IgD-negative memory B cell (primary cell): ENCODE measurements around the gene CAPN15. TPM values are rescaled to one million over a fixed set of nuclear protein-coding genes. Genes with fewer than 3 reads are reported as not detected.
A peak's percentile ranks its signal among the peaks of the same experiment; 100 is the strongest.
"Not testable (repeated sequence)": the region's sequence is repeated elsewhere in the genome, so short reads cannot be mapped to it uniquely, and the experiment has no call there.

Experiments
- H3K27ac Mint-ChIP-seq, 3 donors: one replicate each; pipeline ENCODE4 v1.8.0; 2020 to 2022; ENCODE audit warnings: mild to moderate bottlenecking in 3 of 3, mixed read lengths in 3 of 3, moderate library complexity in 1 of 3
- H3K27me3 Mint-ChIP-seq: one replicate; pipeline ENCODE4 v1.8.0; 2021; ENCODE audit warnings: mixed read lengths
- H3K36me3 Mint-ChIP-seq: one replicate; pipeline ENCODE4 v1.8.0; 2020; ENCODE audit warnings: mild to moderate bottlenecking, mixed read lengths
- H3K4me1 Mint-ChIP-seq, 3 donors: one replicate each; pipeline ENCODE4 v1.8.0; 2020 to 2022; ENCODE audit warnings: mixed read lengths in 3 of 3, mild to moderate bottlenecking in 1 of 3
- H3K4me3 Mint-ChIP-seq, 4 donors: one replicate each; pipeline ENCODE4 v1.8.0; 2020 to 2022; ENCODE audit warnings: mild to moderate bottlenecking in 4 of 4, mixed read lengths in 4 of 4, moderate library complexity in 3 of 4
- H3K9me3 Mint-ChIP-seq, 3 donors: one replicate each; pipeline ENCODE4 v1.8.0; 2020 to 2021; ENCODE audit warnings: mixed read lengths in 3 of 3, mild to moderate bottlenecking in 1 of 3
- polyA plus RNA-seq: library from polyadenylated mRNA; unstranded; fragments of 300-500 nt; fragmentation: Illumina TruSeq; gene quantifications from one replicate; pipeline ENCODE4 v1.2.3, GENCODE V29; 2021

The CAPN15 gene
- polyA plus RNA-seq, 1 donor from 2014 or later = 9.1 TPM

DNA sequence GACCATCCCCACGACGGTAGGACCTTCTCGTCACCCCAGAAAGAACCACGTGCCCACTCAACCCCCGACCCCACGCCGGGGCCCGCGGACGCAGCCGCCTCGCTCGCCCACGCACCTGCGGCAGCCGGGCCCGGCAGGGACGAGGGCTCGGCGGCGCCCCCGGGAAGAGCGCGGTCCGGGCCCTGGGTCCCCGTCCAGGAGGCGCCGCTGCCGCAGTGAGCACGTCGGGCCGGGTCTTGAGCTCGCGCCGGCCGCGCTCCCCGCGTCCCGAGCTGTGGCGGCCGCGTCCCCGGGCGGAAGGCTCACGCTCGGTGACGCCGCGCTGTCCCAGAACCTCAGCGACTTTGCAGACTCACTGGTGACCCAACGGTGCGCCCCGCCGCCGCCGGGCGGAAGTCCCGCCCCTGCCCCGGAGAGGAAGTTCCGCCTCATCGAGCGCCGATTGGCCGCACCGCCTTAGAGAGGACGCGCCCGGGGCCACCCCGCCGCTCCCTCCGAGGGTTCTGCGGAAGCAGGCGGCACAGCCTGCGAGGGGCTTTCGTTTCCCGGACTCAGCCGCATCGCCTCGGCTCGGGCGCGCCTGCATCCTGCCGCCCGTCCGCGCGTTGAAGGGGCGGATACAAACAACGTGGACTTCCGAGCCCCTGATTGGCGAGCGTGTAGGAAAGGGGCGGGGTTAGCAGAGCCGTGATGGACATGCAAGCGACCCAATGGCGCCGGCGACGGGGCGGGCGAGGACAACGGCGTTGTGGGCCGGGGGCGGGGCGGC is 61.6 kb downstream of the CAPN15 start:
- peak overlapping the region; percentile 90 to 99 (median 97) for H3K27ac Mint-ChIP-seq

GRCh38 chr16:589658-590187 is 62.2 kb downstream of the CAPN15 start, which contains the start of gene RAB40C:
TSS of gene RAB40C (plus strand) at chr16:590066. CDS start at chr16:590292, 226 bp downstream.
- H3K9me3 Mint-ChIP-seq = no peaks in the 10 kb centered on the region
- H3K36me3 Mint-ChIP-seq = no peaks in the 10 kb centered on the region
- H3K4me1 Mint-ChIP-seq = peaks cover 5 to 27% (median 16%) of the 10 kb centered on the region in 3 donors
- peak within 1 kb of the TSS; percentile 90 to 99 (median 97) for H3K27ac Mint-ChIP-seq
- peak within 1 kb of the TSS; percentile 88 to 99 (median 97) for H3K4me3 Mint-ChIP-seq
- H3K27me3 Mint-ChIP-seq = no peaks in the 10 kb centered on the region

More for the DNA sequence above, 61.6 kb downstream of the CAPN15 start:
- H3K9me3 Mint-ChIP-seq = no peaks in the 10 kb centered on the region
- H3K4me1 Mint-ChIP-seq = peaks cover 5 to 25% (median 16%) of the 10 kb centered on the region in 3 donors
- peak overlapping the region; percentile 88 to 99 (median 97) for H3K4me3 Mint-ChIP-seq
- H3K36me3 Mint-ChIP-seq = no peaks in the 10 kb centered on the region
- H3K27me3 Mint-ChIP-seq = no peaks in the 10 kb centered on the region

GRCh38 chr16:590188-590814 is 62.8 kb downstream of the CAPN15 start:
- Mint-ChIP-seq H3K27ac (peak overlapping the region; percentile 56 to 97 (median 81)), H3K4me1 (peaks cover 5 to 27% (median 17%) of the 10 kb centered on the region in 3 donors)

DNA sequence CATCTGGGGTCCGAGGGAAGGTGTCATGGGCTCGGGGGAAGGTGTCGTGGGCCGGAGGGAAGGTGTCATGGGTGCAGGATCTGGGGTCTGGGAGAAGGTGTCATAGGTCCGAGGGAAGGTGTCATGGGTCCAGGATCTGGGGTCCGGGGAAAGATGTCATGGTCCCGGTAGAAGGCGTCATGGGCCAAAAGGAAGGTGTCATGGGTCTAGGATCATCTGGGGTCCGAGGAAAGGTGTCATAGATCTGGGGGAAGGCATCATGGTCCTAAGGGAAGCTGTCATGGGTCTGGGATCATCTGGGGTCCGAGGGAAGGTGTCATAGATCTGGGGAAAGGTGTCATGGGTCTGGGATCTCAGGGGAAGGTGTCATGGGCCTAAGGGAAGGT is 63.3 kb downstream of the CAPN15 start:
- Mint-ChIP-seq H3K4me3 (peak overlapping the region; percentile 78 to 94 (median 87)), H3K27ac (peak overlapping the region; percentile 56 to 81 (median 72)), H3K4me1 (peaks cover 5 to 27% (median 17%) of the 10 kb centered on the region in 3 donors), H3K9me3 (no peaks in the 10 kb centered on the region), H3K36me3 (no peaks in the 10 kb centered on the region), H3K27me3 (no peaks in the 10 kb centered on the region)

More at GRCh38 chr16:590188-590814, 62.8 kb downstream of the CAPN15 start:
- Mint-ChIP-seq H3K4me3 (peak overlapping the region; percentile 78 to 94 (median 87)), H3K27me3 (no peaks in the 10 kb centered on the region), H3K36me3 (no peaks in the 10 kb centered on the region), H3K9me3 (no peaks in the 10 kb centered on the region)

- Mint-ChIP-seq H3K9me3 (no peaks in the 10 kb centered on the region), H3K4me1 (peaks cover 5 to 29% (median 21%) of the 10 kb centered on the region in 3 donors), H3K4me3 (peak overlapping the region; percentile 78 to 94 (median 87)), H3K36me3 (no peaks in the 10 kb centered on the region), H3K27ac (peak overlapping the region in 1 of 3 donors; percentile 56), H3K27me3 (no peaks in the 10 kb centered on the region)
These were observed 63.7 kb downstream of the CAPN15 start for GRCh38 chr16:591231-591630.

GRCh38 chr16:591892-592517 is 64.5 kb downstream of the CAPN15 start:
- Mint-ChIP-seq H3K4me3 (peak overlapping the region; percentile 38 to 90 (median 75)), H3K27me3 (no peaks in the 10 kb centered on the region), H3K4me1 (peaks cover 5 to 29% (median 23%) of the 10 kb centered on the region in 3 donors), H3K27ac (peak overlapping the region in 1 of 3 donors; percentile 59), H3K36me3 (no peaks in the 10 kb centered on the region), H3K9me3 (no peaks in the 10 kb centered on the region)

DNA sequence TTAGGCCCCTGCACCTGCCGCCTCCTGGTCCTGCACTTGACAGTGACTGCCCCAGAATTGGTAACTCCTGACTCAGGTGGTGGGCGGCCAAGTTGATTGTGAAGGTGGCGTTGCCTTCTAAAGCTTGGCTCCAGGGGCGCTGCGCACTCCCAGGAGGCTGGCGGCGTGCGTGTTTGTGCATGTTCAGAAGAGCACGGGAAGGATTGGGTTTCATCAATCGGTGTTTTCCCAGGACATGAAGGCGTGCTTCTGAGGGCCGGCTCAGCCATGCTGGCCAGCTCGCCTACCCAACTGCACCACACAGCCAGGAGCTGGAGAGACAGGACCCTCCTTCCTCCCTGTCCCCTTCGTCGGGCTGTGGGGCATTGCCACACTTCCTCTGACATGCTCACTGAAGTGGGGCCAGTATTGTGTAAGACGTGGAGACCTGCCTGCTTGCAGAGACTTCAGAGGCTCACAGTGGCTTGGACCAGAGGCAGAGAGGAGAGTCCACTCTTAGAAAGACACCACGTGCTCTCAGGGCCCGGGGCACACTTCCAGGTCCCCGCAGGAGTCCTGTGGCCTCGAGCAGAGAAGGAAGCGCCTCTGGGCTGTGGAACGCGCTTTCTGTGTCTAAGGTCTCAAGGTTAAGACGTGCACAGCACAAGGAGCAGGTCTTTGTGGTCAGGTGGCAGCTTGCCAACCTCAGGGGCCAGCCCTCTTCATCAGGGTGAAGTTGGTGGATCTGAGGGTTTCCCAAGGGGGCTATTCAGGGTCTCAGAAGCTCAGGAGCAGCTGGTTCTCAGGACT is 65.2 kb downstream of the CAPN15 start:
- no peaks in the 10 kb centered on the region for H3K27me3 Mint-ChIP-seq
- H3K9me3 Mint-ChIP-seq = no peaks in the 10 kb centered on the region
- H3K4me3 Mint-ChIP-seq = peak overlapping the region in 1 of 4 donors; percentile 78
- peaks cover 5 to 27% (median 23%) of the 10 kb centered on the region in 3 donors for H3K4me1 Mint-ChIP-seq
- H3K36me3 Mint-ChIP-seq = no peaks in the 10 kb centered on the region
- H3K27ac Mint-ChIP-seq = peak overlapping the region; percentile 39 to 75 (median 59)

DNA sequence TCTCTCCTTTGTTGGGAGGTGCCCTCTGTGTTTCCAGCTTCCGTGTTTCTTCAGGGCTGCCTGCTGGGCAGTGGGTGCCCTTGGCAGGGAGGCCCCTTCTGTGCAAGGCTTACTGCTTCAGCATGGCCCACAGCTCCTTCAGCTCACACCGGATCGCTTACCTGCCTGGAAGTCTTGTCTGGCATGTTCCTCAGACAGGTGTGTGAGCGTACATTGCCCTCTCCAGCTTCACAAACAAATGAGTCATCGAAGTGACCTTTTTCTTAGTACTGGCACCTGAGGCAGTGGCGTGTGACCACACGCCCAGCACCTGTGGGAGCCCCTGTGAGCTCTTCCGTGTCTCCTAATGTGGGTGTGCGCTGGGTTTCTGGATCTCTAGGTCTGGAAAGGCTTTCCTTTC is 65.9 kb downstream of the CAPN15 start:
- Mint-ChIP-seq H3K9me3 (no peaks in the 10 kb centered on the region), H3K4me3 (peak overlapping the region in 2 of 4 donors; percentile 53 to 78), H3K4me1 (peaks cover 5 to 27% (median 21%) of the 10 kb centered on the region in 3 donors), H3K36me3 (no peaks in the 10 kb centered on the region), H3K27me3 (no peaks in the 10 kb centered on the region), H3K27ac (peak overlapping the region in 2 of 3 donors; percentile 59 to 75)

GRCh38 chr16:593807-594206 is 66.3 kb downstream of the CAPN15 start:
- H3K4me1 Mint-ChIP-seq = peaks cover 5 to 27% (median 19%) of the 10 kb centered on the region in 3 donors
- peak overlapping the region in 2 of 4 donors; percentile 53 to 78 for H3K4me3 Mint-ChIP-seq
- H3K9me3 Mint-ChIP-seq = no peaks in the 10 kb centered on the region
- H3K36me3 Mint-ChIP-seq = no peaks in the 10 kb centered on the region
- no peaks in the 10 kb centered on the region for H3K27me3 Mint-ChIP-seq
- peak overlapping the region in 2 of 3 donors; percentile 59 to 75 for H3K27ac Mint-ChIP-seq

DNA sequence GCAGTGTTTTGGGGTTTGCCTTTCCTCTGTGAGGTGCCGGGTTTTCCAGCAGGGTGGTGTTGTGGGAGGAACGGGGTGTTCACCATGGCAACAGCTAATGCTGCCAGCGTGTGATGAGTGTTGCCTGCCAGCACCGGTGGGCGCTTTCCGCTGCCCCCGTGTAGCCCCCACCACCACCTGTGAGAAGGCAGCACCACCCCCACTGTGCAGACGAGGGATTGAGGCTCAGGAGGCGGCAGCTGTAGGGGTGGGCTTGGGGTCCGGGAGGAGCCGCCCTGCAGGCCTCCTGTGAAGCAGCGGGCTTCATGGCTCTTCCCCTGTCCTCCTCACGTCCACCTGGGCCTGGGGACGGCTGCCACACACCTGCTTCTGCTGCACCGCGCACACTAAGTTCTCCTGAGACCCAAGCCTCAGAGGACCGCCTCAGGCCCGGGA is 67.6 kb downstream of the CAPN15 start:
- no peak overlapping the region for H3K4me3 Mint-ChIP-seq
- no peaks in the 10 kb centered on the region for H3K27me3 Mint-ChIP-seq
- H3K36me3 Mint-ChIP-seq = no peaks in the 10 kb centered on the region
- H3K9me3 Mint-ChIP-seq = no peaks in the 10 kb centered on the region
- peaks cover 5 to 27% (median 19%) of the 10 kb centered on the region in 3 donors for H3K4me1 Mint-ChIP-seq
- H3K27ac Mint-ChIP-seq = no peak overlapping the region

- Mint-ChIP-seq H3K27ac (peak overlapping the region in 1 of 3 donors; percentile 82), H3K4me1 (peaks cover 5 to 23% (median 14%) of the 10 kb centered on the region in 3 donors), H3K9me3 (no peaks in the 10 kb centered on the region), H3K36me3 (no peaks in the 10 kb centered on the region), H3K4me3 (no peak overlapping the region), H3K27me3 (no peaks in the 10 kb centered on the region)
These were observed 68.6 kb downstream of the CAPN15 start for GRCh38 chr16:595942-596735.

- no peaks in the 10 kb centered on the region for H3K9me3 Mint-ChIP-seq
- H3K27ac Mint-ChIP-seq = peak overlapping the region in 1 of 3 donors; percentile 82
- H3K27me3 Mint-ChIP-seq = no peaks in the 10 kb centered on the region
- no peaks in the 10 kb centered on the region for H3K36me3 Mint-ChIP-seq
- H3K4me3 Mint-ChIP-seq = no peak overlapping the region
- H3K4me1 Mint-ChIP-seq = peaks cover 5 to 21% (median 12%) of the 10 kb centered on the region in 3 donors
These were observed 69.2 kb downstream of the CAPN15 start for GRCh38 chr16:596736-597060.

DNA sequence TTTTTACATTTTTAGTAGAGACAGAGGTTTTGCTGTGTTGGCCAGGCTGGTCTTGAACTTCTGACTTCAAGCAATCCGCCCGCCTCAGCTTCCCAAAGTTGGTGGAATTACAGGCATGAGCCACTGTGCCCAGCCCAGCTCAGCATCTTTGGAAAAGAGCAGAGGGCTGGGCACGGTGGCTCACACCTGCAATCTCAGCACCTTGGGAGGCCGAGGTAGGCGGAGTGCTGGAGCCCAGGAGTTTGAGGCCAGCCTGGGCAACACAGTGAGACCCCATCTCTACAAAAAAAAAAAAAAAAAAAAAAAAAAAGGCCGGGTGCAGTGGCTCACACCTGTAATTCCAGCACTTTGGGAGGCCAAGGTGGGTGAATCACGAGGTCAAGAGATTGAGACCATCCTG is 70.1 kb downstream of the CAPN15 start:
- H3K4me3 Mint-ChIP-seq, H3K27ac Mint-ChIP-seq, H3K27me3 Mint-ChIP-seq, H3K36me3 Mint-ChIP-seq, H3K9me3 Mint-ChIP-seq: not testable (repeated sequence)
- H3K4me1 Mint-ChIP-seq = peaks cover 5 to 16% (median 12%) of the 10 kb centered on the region in 3 donors
